DMS 273 (cell line): ENCODE measurements around the gene ILKAP.
A peak's percentile ranks its signal among the peaks of the same experiment; 100 is the strongest.

ENCODE experiments used
- DNase-seq: peaks from one replicate; lab custom pipeline; 2025; ENCODE audit not compliant: unreplicated experiment; lab: John Stamatoyannopoulos, UW

The ILKAP gene

DNA sequence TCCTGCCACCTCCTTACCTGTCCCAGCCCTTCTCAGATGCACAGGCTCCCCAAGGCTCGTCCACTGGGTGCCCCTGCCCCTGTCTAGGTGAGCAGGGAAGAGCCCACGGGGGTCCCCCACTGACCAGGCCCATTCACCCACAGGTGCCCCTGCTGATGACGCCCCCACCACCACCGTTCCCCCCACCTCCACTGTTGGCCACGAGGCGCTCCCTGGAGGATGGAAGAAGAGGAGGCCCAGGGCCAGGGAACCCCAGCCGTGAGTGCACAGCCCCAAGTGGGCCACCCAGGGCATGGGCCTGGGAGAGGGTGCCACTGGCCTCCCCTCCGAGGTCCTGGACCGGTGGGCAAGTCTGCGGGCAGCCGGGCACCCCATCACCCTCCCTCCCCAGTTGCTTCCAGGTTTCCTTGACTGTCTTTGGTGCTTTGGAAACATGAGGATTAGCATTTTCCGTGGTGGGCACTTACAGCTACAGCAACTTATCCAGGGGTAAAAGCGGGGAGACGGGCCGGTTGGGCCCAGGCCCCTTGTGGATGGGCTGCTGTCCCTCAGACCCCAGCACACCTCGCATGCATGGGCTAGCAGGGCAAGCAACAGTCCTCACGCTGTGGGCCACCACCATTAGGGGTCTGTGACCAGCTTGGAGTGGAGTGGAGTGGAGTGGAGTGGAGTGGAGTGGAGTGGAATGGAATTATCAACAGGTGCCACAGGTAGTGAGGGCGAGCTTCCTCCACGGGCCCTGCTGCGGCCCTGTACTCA lies 78.2 kb downstream of the ILKAP start:
- DNase-seq, result no peak

DNA sequence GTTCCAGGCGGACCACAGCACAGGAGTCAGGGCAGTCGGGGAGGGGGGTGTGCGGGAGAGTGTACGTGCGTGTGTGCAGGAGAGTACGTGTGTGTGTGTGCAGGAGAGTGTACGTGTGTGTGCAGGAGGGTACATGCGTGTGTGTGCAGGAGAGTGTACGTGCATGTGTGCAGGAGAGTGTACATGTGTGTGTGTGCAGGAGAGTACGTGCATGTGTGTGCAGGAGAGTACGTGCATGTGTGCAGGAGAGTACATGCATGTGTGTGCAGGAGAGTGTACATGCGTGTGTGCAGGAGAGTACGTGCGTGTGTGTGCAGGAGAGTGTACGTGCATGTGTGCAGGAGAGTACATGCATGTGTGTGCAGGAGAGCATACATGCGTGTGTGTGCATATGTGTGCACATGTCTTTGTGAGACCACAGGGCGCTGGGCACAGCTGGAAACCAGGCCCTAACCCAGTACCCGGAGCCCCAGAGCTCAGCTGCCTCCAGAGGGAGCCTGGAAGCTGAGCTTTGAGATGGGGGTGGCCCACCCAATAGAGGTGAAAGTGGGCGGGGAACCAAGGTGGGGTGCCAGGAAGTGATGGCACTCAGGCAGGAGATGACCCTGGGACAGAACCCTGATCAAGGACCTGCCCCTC lies 78.9 kb downstream of the ILKAP start:
- no peak for DNase-seq

DNA sequence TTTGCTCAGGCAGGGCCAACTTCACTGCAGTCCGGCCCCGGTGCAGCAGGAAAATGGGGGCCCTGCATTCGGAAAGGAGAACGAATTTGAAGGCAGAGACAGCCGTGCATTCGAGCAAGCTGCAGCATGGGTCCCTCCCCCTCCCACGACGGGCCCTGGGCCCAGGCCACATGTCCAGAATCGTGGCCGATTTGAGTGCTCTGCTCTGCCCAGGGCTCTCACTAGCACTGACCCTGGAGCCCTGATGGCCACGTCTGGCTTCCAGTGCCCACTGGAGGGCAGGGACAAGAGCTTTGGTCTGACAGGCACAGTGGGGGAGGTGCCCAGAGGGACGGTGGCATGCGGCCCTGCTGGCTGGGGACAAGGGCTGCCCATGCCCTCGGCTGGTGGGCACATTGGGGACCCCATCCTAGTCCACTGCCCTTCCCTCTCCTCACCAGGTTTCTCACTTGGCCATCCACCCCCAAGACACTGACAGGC lies 79.5 kb downstream of the ILKAP start:
- no peak for DNase-seq

DNA sequence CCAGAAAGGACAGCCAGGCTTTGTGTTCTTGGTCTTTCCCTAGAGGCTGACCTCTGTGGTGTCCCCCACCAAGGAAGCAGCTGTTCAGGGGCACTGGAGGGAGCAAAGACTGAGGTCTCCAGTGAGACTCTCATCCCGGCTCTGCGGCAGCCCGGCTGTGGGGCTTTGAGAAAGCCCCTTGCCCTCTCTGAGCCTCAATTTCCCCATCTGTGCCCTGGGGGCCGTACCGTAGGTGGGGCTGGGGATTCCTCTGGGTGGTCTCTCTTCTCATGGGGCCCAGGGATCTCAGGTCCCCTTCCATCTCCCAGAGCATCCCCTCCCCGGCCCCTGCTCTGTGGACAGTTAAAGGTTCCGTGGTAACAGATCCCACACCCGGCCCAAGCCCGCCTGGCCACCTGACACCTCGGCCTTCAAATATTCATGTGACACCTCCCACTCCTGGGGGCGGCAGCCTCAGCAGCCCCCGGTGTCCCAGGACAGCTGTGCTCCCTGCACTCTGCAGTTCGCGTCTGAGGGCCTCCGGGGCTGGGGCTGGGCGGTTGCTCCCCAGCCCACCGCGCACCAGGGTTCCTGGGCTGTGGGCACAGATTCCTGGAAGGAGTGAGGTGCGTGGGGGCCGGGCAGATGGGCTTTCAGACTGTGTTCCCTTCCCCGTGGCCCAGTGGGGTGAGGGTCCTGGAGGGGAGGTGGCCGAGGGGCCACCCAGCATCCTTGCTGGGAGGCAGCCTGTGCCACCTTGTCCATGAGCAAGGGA lies 80.1 kb downstream of the ILKAP start:
- DNase-seq, result no peak

DNA sequence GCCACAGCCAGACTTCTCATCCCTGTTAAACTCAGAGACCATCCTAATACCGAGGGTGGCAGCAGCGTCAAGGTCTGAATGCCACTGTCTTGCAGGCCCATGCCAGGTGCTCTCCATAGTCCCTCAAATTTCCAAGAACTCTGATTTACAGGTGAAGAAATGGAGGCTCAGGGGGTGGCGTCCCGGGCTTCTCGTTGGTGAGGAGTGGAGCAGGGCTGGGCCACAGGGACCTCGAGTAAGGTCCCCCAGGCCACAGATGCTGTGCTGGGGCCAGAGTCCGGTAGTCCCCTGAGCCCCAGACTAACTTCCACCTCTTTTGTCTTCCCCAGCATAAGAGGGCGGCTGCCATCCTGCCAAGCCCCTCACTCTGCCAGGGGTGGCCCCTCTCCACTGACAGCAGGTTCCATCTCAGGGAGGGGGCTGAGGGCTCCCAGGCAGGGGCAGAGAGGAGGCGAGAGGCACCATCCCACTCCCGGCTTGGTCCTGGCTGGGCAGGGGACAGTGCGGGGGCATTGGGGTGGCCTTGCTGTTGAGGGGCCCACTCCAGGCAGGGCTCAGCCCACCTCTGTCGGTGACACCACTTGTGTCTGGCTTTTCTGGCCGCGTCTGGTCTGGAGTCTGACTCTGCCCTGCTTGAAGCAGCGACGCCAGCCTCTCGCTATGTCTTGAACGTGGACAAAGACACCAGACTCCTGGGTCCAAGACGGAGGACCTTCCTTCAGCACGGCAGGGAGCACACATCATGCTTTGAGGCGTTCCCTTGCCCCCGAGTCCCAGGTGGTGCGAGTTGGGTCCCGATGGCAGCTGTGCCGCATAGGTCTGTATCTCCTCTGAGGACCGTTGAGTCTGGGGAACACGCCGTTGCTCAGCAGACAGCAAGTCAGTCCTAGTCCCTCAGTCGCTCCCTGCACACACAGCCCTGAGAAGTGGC lies 80.9 kb downstream of the ILKAP start:
- no peak for DNase-seq

DNA sequence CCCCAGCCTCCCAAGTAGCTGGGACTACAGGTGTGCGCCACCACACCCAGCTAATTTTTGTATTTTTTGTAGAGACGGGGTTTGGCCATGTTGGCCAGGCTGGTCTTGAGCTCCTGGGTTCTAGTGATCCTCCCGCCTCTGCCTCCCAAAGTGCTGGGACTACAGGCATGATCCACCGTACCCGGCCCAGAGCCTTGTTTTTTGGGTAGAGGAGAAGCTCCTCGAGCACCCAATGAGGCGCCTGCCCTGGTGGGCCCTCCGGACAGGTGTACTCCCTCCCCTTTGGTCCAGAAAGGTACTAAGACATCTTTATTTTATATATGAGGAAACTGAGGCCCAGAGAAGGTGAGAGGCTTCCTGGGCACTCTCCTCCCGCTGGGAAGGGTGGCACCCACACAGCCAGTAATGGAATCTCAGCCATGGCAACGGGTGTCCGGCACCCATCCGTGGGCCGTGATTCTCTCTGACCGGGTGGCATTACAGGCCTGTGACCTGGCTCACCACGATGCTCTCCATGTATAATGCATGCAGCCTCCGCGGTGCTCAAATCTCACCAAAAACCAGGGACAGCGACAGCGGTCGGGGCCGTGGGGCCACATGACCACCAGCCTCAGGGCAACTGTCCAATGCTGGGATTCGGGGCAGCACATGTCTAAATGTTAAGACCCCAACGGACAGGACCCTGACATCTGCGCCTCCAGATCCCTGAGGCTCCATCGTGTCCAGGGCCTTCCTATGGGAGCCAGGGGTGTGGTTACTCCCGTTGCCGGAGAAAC lies 81.8 kb downstream of the ILKAP start:
- no peak for DNase-seq

DNA sequence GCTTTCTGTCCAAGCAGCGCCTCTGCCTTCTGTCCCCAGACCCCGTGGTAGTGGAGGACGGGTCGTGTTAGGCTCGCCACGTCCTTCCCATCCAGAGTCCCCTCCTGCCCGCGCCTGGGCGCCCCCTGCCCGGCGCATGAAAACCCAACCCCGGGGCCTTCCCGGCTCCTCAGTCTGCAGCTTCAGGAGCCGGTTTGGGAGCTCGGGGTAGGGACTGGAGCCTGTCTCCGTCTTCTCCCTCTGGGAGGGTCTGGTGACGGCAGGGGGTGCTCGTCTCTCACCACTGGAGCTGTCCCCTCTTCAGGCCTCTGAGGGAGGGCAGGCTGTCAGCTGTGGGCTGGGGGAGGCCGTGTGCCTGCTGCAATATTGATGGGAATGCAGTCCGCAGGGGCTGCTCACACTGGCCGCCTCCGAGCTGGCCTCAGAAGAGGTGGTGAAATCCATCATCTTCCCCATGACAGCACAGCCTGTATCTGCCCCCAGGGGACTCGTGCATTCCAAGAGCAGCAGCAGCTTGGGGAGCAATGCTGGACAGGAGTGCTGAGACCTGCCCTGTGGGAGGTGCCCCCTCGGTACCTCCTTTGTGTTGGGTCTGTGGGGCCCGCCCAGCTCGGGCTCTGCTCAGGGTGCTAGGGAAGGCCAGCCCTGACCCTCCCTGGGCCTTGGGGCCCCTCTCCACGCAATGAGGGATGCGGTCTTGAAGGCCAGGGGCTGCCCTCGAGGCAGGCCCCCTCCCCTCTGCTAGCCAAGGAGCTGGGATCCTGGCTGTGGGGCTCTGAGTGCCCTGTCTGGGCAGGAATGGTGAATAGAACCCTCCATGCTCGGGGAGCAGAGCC lies 82.8 kb downstream of the ILKAP start:
- DNase-seq, result peak; percentile 73
